ENCODE measurements around the gene CALML5. TPM values are rescaled to one million over a fixed set of nuclear protein-coding genes. Genes with fewer than 3 reads are reported as not detected.

The CALML5 gene
- polyA plus RNA-seq, 1 of the 3 experiments (the other 2 are of a cell fraction), result not detected

DNA sequence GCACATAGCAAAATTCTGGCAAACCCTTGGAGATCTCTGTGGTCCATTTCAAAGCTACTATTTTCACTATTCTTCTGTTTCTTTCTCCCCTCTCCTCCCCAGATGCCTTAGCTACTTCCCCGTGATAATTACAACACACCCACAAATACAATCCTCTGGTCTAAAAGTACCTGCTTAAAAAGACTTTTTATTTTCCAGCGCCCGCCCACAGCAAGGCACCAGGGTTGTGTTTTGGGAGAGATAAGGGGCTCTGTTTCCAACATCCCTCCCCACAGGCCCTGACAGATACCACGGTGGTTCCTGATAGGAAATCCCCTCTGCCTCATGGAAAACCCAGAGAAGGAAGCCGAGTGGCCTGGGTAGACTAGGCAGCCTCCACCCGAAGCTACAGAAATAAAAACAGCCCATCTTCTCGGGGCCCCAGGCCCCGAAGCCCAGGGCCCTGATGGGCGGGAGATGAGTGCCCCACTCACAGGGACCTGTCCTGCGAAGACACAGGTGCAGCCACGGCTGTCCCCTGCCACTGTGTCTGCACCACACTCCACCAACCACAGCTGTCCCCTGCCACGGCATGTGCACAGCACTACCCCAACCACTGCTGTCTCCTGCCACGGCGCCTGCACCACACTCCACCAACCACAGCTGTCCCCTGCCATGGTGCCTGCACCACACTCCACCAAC, 19.7 kb downstream of the CALML5 start:
- H3K4me3 ChIP-seq (ENCODE audit: low read depth in 2 of 2, low read length in 1 of 2), result no peak overlapping the region
- WGBS (ENCODE audit: low lambda C conversion rate), result 87% methylated on average over 8 of the region's 14 CpGs
- H3K79me2 ChIP-seq (ENCODE audit: insufficient read depth), result no peaks in the 10 kb centered on the region
- H4K20me1 ChIP-seq (ENCODE audit: insufficient read depth), result no peaks in the 10 kb centered on the region
- no peaks in the 10 kb centered on the region for H3K4me1 ChIP-seq (ENCODE audit: control insufficient read depth in 1 of 2, insufficient read depth in 2 of 2, low read depth in 1 of 2, low read length in 1 of 2)
- POLR2A ChIA-PET, result no interaction called here
- H3K9ac ChIP-seq, result no peak overlapping the region
- no peak for DNase-seq
- H3K27ac ChIP-seq (ENCODE audit: low read depth in 2 of 2, low read length in 1 of 2), result no peak overlapping the region
- CTCF ChIA-PET, result interaction anchor here (0.5 to 1.7 kb wide), 3 partner anchors 143 to 196 kb away, joined by 3 to 4 read pairs (median 4); no protein-coding TSS in a partner anchor
- H3K4me2 ChIP-seq, result no peak overlapping the region
- TF ChIP-seq, protein P1, sequence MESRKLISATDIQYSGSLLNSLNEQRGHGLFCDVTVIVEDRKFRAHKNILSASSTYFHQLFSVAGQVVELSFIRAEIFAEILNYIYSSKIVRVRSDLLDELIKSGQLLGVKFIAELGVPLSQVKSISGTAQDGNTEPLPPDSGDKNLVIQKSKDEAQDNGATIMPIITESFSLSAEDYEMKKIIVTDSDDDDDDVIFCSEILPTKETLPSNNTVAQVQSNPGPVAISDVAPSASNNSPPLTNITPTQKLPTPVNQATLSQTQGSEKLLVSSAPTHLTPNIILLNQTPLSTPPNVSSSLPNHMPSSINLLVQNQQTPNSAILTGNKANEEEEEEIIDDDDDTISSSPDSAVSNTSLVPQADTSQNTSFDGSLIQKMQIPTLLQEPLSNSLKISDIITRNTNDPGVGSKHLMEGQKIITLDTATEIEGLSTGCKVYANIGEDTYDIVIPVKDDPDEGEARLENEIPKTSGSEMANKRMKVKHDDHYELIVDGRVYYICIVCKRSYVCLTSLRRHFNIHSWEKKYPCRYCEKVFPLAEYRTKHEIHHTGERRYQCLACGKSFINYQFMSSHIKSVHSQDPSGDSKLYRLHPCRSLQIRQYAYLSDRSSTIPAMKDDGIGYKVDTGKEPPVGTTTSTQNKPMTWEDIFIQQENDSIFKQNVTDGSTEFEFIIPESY (IDR thresholded peaks at IDR 0.05; ENCODE audit: borderline replicate concordance, low read depth), result no peak
- TF ChIP-seq POLR2AphosphoS5 (IDR thresholded peaks at IDR 0.05; ENCODE audit: low read depth, low read length), result no peak
- TF ChIP-seq MXI1 (IDR thresholded peaks at IDR 0.05; ENCODE audit: low read depth, low read length), result no peak
- TF ChIP-seq YY1 (IDR thresholded peaks at IDR 0.05; ENCODE audit: low read depth), result no peak
- TF ChIP-seq ELF1 (IDR thresholded peaks at IDR 0.05), result no peak
- no peak for TF ChIP-seq EP300 (IDR thresholded peaks at IDR 0.05; ENCODE audit: borderline replicate concordance in 1 of 2, low read depth in 1 of 2, low read length in 1 of 2)
- TF ChIP-seq GATA2 (CRISPR knock-in tag; IDR thresholded peaks at IDR 0.05), result no peak
- TF ChIP-seq TAF1 (IDR thresholded peaks at IDR 0.05; ENCODE audit: borderline replicate concordance, low read depth, low read length), result no peak
- TF ChIP-seq RAD21 (IDR thresholded peaks at IDR 0.05; ENCODE audit: low read length), result no peak
- TF ChIP-seq RXRA (IDR thresholded peaks at IDR 0.05; ENCODE audit: borderline replicate concordance, low read depth), result no peak
- TF ChIP-seq, protein P2, sequence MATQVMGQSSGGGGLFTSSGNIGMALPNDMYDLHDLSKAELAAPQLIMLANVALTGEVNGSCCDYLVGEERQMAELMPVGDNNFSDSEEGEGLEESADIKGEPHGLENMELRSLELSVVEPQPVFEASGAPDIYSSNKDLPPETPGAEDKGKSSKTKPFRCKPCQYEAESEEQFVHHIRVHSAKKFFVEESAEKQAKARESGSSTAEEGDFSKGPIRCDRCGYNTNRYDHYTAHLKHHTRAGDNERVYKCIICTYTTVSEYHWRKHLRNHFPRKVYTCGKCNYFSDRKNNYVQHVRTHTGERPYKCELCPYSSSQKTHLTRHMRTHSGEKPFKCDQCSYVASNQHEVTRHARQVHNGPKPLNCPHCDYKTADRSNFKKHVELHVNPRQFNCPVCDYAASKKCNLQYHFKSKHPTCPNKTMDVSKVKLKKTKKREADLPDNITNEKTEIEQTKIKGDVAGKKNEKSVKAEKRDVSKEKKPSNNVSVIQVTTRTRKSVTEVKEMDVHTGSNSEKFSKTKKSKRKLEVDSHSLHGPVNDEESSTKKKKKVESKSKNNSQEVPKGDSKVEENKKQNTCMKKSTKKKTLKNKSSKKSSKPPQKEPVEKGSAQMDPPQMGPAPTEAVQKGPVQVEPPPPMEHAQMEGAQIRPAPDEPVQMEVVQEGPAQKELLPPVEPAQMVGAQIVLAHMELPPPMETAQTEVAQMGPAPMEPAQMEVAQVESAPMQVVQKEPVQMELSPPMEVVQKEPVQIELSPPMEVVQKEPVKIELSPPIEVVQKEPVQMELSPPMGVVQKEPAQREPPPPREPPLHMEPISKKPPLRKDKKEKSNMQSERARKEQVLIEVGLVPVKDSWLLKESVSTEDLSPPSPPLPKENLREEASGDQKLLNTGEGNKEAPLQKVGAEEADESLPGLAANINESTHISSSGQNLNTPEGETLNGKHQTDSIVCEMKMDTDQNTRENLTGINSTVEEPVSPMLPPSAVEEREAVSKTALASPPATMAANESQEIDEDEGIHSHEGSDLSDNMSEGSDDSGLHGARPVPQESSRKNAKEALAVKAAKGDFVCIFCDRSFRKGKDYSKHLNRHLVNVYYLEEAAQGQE (IDR thresholded peaks at IDR 0.05; ENCODE audit: low read depth, low read length), result no peak
- no peak for TF ChIP-seq GABPA (IDR thresholded peaks at IDR 0.05; ENCODE audit: low read depth)
- no peak for TF ChIP-seq NFIC (IDR thresholded peaks at IDR 0.05; ENCODE audit: borderline replicate concordance)
- TF ChIP-seq, protein P3, sequence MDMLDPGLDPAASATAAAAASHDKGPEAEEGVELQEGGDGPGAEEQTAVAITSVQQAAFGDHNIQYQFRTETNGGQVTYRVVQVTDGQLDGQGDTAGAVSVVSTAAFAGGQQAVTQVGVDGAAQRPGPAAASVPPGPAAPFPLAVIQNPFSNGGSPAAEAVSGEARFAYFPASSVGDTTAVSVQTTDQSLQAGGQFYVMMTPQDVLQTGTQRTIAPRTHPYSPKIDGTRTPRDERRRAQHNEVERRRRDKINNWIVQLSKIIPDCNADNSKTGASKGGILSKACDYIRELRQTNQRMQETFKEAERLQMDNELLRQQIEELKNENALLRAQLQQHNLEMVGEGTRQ (IDR thresholded peaks at IDR 0.05; ENCODE audit: borderline replicate concordance, low read depth, low read length), result no peak
- TF ChIP-seq, protein P4, sequence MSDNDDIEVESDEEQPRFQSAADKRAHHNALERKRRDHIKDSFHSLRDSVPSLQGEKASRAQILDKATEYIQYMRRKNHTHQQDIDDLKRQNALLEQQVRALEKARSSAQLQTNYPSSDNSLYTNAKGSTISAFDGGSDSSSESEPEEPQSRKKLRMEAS (IDR thresholded peaks at IDR 0.05; ENCODE audit: low read depth), result no peak
- H3K9me2 ChIP-seq, result no peaks in the 10 kb centered on the region
- no peaks in the 10 kb centered on the region for H3K27me3 ChIP-seq (ENCODE audit: insufficient read depth)
- no peaks in the 10 kb centered on the region for H3F3A ChIP-seq (replicated peaks; ENCODE audit: insufficient read depth)
- no peak overlapping the region for H2AFZ ChIP-seq (ENCODE audit: low read depth)
- no peaks in the 10 kb centered on the region for H3K36me3 ChIP-seq (replicated peaks in 1 of 2; ENCODE audit: control insufficient read depth in 1 of 2, insufficient read depth in 2 of 2, low read length in 1 of 2)
- no peaks in the 10 kb centered on the region for H3K9me3 ChIP-seq

Data from SK-N-SH (cell line).